SHP77 treated with DMSO at 0.1 percent for 48 hours (cell line): ENCODE measurements around the gene OR4E2.
"Not testable (repeated sequence)": the region's sequence is repeated elsewhere in the genome, so short reads cannot be mapped to it uniquely, and the experiment has no call there.

ENCODE experiments used
- DNase-seq: peaks from one replicate; lab custom pipeline; 2025; lab: John Stamatoyannopoulos, UW

The OR4E2 gene

DNA sequence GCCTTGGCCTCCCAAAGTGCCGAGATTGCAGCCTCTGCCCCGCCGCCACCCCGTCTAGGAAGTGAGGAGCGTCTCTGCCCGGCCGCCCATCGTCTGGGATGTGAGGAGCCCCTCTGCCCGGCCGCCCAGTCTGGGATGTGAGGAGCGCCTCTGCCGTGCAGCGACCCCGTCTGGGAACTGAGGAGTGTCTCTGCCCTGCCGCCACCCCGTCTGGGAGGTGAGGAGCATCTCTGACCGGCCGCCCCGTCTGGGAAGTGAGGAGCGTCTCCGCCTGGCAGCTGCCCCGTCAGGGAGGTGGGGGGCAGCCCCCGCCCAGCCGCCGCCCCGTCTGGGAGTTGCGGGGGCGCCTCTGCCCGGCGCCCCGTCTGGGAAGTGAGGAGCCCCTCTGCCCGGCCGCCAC lies 44.0 kb downstream of the OR4E2 start:
- not testable (repeated sequence) for DNase-seq

DNA sequence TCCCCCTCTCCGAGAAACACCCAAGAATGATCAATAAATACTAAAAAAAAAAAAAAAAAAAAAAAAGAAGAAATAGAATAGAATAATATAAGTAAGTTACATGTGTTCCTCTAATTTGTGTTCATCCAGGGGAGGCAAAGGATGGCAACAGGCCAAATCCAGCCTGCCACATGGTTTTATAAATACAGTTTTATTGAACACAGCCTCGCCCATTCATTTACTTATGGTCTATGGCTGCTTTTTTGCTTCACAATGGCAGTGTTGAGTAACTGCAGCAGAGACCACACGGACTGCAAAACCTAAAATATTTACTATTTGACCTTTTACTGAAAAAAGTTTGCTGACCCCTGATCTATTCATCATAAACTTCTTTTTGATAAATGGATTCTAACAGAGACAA lies 44.9 kb downstream of the OR4E2 start:
- DNase-seq, result not testable (repeated sequence)

DNA sequence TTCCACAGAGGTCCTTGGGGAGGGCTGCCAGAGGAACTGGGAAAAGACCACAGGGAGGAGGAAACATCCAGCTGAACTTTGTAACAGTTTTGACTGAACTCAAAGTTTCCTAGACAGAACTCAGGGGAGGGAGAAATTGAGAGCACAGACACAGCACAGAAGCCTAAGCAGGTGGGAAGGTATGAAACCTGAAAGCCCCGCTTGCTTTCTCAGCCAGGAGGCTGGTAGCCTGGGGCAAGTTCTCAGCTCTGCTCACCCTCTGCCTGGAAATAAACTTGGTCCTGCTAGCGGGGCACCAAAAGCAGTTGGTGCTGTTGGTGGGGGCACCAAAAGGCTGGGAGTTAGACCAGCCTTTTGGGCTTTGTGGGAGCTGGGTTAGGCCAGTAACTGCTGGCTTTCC lies 45.9 kb downstream of the OR4E2 start:
- no peak for DNase-seq

DNA sequence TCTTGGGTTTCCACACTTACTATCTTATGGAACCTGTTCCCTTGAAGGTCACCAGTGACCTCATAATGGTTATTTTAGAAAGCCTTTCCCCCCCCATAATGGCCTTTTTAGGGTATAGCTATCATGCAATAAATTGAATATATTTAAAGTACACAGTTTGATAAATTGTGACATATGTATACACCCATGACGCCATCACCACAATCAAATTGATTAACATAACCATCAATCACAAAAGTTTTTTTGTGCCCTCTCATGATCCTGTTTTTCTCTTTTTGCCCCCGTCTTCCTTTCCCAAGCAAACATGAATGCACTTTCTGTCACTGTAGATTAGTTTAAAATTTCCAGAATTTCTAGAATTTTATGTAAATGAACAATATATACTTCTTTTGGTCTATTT lies 48.7 kb downstream of the OR4E2 start:
- no peak for DNase-seq

DNA sequence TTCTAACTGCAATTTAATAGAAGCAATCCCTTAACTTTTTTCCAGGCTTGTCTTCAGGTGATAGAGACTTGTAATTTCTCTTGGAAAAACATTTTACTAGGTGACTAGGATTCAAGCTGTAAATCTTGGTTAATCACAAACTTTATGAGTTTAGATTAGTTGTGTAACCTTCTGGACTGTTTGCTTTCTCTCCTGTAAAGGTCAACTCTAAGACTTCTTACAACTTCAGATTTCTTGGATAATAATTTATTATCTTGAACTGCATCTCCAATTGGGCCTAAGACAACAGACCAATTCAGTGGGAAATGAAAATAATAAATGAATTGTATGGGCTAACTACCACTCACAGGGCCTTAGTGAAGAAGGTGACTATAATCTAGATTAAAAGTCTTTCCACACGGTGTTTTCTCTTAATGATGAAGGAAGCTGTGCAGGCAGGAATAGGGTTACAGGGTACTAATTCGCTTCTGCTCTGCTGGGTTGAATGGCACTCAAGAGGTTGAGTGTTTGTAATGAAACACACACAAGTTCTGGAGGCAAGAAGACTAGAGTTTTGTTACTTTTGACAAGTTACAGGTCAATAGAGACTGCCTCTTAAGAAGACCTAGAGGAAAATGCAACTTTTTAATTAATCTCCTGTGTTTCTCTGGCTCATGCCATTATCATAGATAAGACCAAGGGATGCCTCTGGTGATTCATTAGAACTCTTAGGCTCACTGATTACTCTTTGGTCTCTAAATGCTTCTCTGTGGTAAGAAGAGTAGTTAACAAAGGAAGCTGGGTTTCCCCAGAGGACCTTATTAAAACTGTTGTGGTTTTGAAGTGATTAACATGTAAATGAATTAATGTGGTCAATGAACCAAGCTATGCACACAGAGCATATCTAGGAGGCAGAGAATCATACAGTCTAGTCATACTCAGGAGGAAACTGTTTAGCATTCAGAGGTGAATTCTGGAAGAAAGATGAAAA lies 50.0 kb downstream of the OR4E2 start:
- no peak for DNase-seq

DNA sequence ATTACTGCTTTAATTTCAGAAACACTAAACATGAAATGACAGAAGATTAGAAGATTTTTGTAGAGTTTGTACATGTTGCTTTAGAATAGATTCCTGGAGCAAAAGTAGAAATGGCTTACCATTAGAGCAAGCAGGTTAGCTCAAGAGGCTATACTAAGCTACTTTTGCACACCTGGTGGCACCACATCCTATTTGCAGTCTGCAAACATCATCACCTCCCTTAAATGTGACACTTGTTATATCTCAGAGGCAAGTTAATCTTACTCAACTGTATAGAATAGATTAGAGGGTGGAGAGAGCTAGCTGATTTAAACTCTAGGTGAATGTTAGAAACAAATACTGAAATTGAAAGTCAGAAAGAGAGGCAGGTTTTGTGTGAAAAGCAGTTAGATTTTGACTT lies 50.7 kb downstream of the OR4E2 start:
- no peak for DNase-seq

DNA sequence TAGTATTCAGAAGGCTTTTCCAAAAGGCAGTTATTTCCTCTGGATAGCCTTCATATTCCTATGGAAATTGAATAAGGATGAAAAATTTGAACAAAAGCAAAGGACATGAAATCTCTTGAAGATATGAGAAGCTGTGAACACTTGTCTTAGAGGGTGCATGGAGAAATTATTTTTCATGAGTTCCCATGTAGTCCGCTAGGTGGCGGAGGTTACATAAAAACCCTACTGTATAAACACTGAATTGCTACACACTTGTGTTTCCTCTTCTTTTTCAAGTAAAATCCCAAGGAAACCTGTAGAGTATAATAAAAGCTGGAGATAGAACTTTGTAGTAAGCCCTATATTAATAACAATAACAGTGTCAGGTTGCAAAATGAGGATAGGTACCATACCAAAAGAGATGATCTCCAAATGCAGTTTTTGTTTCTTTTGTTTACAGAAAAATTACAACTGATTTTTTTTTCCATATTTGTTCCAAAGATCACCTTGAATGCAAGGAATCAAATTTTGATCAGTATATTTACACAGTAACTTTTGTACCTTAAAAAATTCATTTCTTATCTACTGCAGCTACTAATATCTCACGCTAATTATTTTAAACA lies 57.8 kb downstream of the OR4E2 start:
- DNase-seq, result peak; percentile 25

DNA sequence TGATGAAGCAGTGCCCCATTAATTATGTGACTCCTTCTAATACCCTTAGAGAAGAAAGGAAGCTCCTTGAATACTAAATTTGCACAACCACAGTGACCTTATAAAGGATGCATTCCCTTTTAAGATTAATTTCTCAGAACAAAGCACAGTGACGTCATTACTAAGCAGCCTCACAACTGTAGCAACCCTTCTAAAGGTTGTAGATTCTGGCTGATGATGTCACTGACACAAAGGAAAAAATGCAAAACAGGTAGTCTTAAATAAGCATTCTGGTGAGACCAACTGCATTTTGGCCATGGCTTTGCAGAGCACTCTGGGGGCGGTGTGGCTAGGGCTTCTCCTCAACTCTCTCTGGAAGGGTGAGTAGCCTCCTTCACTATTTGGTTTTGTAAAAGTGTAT lies 58.4 kb downstream of the OR4E2 start:
- no peak for DNase-seq

DNA sequence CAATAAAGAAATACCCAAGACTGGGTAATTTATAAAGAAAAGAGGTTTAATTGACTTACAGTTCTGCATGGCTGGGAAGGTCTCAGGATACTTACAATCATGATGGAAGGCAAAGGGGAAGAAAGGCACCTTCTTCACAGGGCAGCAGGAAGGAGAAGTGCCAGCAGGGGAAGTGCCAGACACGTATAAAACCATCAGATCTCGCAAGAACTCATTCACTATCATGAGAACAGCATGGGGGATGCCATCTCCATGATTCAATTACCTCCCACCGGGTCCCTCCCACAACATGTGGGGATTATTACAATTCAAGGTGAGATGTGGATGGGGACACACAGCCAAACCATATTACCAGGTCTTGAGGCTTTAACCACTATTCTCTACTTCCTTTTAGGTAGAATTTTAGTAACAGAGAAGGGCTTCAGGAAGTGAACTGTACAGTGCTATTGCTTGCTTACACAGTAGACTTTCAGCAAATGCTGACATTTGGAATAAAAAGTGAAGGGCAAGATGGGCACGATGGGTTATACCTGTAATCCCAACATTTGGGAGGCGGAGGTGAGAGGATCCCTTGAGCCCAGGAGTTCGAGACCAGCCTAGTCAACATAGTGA lies 60.8 kb downstream of the OR4E2 start:
- no peak for DNase-seq
